ENCODE data around the gene TLCD5. TPM values are rescaled to one million over a fixed set of nuclear protein-coding genes. Genes with fewer than 3 reads are reported as not detected.

Gene TLCD5
- total RNA-seq, 3 donors from 2014 or later = 2.9 to 8.2 (median 6.9) TPM

GRCh38 chr11:120357620-120358019 lies 32.5 kb downstream of the TLCD5 start:
- Histone ChIP-seq H3K27me3 (no peaks in the 10 kb centered on the region), H3K4me3 (no peak overlapping the region), H3K9me3 (no peaks in the 10 kb centered on the region), H3K4me1 (no peaks in the 10 kb centered on the region), H3K36me3 (no peaks in the 10 kb centered on the region), H3K27ac (no peak overlapping the region)
- intact Hi-C loops (cut with DNase I; ENCODE audit: low total_unique reads) = no loop called here
- no peak for TF ChIP-seq POLR2A (IDR thresholded peaks at IDR 0.05)
- TF ChIP-seq POLR2AphosphoS5 (IDR thresholded peaks at IDR 0.05) = no peak
- TF ChIP-seq CTCF (IDR thresholded peaks at IDR 0.05) = no peak
- no peak for DNase-seq (ENCODE audit: low spot score in 2 of 2)

- Histone ChIP-seq H3K4me3 (no peak overlapping the region), H3K27ac (no peak overlapping the region), H3K4me1 (no peaks in the 10 kb centered on the region), H3K36me3 (no peaks in the 10 kb centered on the region), H3K9me3 (no peaks in the 10 kb centered on the region), H3K27me3 (no peaks in the 10 kb centered on the region)
- DNase-seq (ENCODE audit: low spot score in 2 of 2) = no peak
- TF ChIP-seq POLR2A (IDR thresholded peaks at IDR 0.05) (no peak), CTCF (IDR thresholded peaks at IDR 0.05) (no peak), POLR2AphosphoS5 (IDR thresholded peaks at IDR 0.05) (no peak)
- intact Hi-C loops (cut with DNase I; ENCODE audit: low total_unique reads) = no loop called here
Measured at GRCh38 chr11:120358729-120359128, 33.6 kb downstream of the TLCD5 start.

- Histone ChIP-seq H3K4me1 (no peaks in the 10 kb centered on the region), H3K4me3 (no peak overlapping the region), H3K36me3 (no peaks in the 10 kb centered on the region), H3K27ac (no peak overlapping the region), H3K9me3 (no peaks in the 10 kb centered on the region), H3K27me3 (no peaks in the 10 kb centered on the region)
- TF ChIP-seq POLR2AphosphoS5 (IDR thresholded peaks at IDR 0.05) (no peak), CTCF (IDR thresholded peaks at IDR 0.05) (no peak), POLR2A (IDR thresholded peaks at IDR 0.05) (no peak)
- intact Hi-C loops (cut with DNase I; ENCODE audit: low total_unique reads) = no loop called here
- DNase-seq (ENCODE audit: low spot score in 2 of 2) = no peak
Measured at GRCh38 chr11:120363436-120363835, 38.3 kb downstream of the TLCD5 start.

- no peak overlapping the region for H3K4me3 ChIP-seq
- H3K4me1 ChIP-seq = no peaks in the 10 kb centered on the region
- TF ChIP-seq POLR2AphosphoS5 (IDR thresholded peaks at IDR 0.05) (no peak), POLR2A (IDR thresholded peaks at IDR 0.05) (no peak), CTCF (IDR thresholded peaks at IDR 0.05) (no peak)
- DNase-seq (ENCODE audit: low spot score in 2 of 2) = no peak
- no peaks in the 10 kb centered on the region for H3K36me3 ChIP-seq
- H3K27me3 ChIP-seq = no peaks in the 10 kb centered on the region
- H3K9me3 ChIP-seq = no peaks in the 10 kb centered on the region
- intact Hi-C loops (cut with DNase I; ENCODE audit: low total_unique reads) = no loop called here
- no peak overlapping the region for H3K27ac ChIP-seq
Measured at GRCh38 chr11:120365512-120365911, 40.4 kb downstream of the TLCD5 start.

- Histone ChIP-seq H3K4me1 (no peaks in the 10 kb centered on the region), H3K27me3 (no peaks in the 10 kb centered on the region), H3K36me3 (no peaks in the 10 kb centered on the region), H3K9me3 (no peaks in the 10 kb centered on the region), H3K27ac (no peak overlapping the region), H3K4me3 (no peak overlapping the region)
- intact Hi-C loops (cut with DNase I; ENCODE audit: low total_unique reads) = no loop called here
- no peak for DNase-seq (ENCODE audit: low spot score in 2 of 2)
- no peak for TF ChIP-seq POLR2A (IDR thresholded peaks at IDR 0.05)
Measured at GRCh38 chr11:120372296-120372695, 47.2 kb downstream of the TLCD5 start.

GRCh38 chr11:120375076-120375475 lies 50.0 kb downstream of the TLCD5 start:
- Histone ChIP-seq H3K36me3 (no peaks in the 10 kb centered on the region), H3K27me3 (no peaks in the 10 kb centered on the region), H3K4me1 (no peaks in the 10 kb centered on the region), H3K9me3 (no peaks in the 10 kb centered on the region), H3K27ac (no peak overlapping the region), H3K4me3 (no peak overlapping the region)
- TF ChIP-seq POLR2AphosphoS5 (IDR thresholded peaks at IDR 0.05) (no peak), CTCF (IDR thresholded peaks at IDR 0.05) (no peak), POLR2A (IDR thresholded peaks at IDR 0.05) (no peak)
- intact Hi-C loops (cut with DNase I; ENCODE audit: low total_unique reads) = no loop called here
- no peak for DNase-seq (ENCODE audit: low spot score in 2 of 2)
